NCI-H1694 (cell line): ENCODE results near the gene CTBP2.
"Not testable (repeated sequence)": the region's sequence is repeated elsewhere in the genome, so short reads cannot be mapped to it uniquely, and the experiment has no call there.

Experiments used
- DNase-seq: peaks from one replicate; lab custom pipeline; 2025; lab: John Stamatoyannopoulos, UW

The CTBP2 gene

GRCh38 chr10:125186431-125187170, 26.2 kb upstream of the CTBP2 start:
- DNase-seq: no peak

GRCh38 chr10:125179107-125179506, 18.7 kb upstream of the CTBP2 start:
- DNase-seq: not testable (repeated sequence)

- no peak for DNase-seq
These were observed 17.6 kb upstream of the CTBP2 start for GRCh38 chr10:125177641-125178640.

GRCh38 chr10:125175807-125176206, 15.4 kb upstream of the CTBP2 start:
- DNase-seq: no peak

GRCh38 chr10:125174360-125174759, 14.0 kb upstream of the CTBP2 start:
- DNase-seq: no peak

GRCh38 chr10:125172694-125173093, 12.3 kb upstream of the CTBP2 start:
- DNase-seq: no peak

GRCh38 chr10:125171402-125172306, 11.3 kb upstream of the CTBP2 start:
- DNase-seq: no peak

GRCh38 chr10:125169915-125170314, 9.6 kb upstream of the CTBP2 start:
- DNase-seq: no peak

GRCh38 chr10:125169279-125169678, 8.9 kb upstream of the CTBP2 start:
- DNase-seq: no peak

GRCh38 chr10:125166658-125167057, 6.3 kb upstream of the CTBP2 start:
- no peak for DNase-seq

GRCh38 chr10:125165584-125166573, 5.5 kb upstream of the CTBP2 start:
- no peak for DNase-seq

- DNase-seq: no peak
These were observed 4.1 kb upstream of the CTBP2 start for GRCh38 chr10:125164421-125164820.

- no peak for DNase-seq
These were observed 3.4 kb upstream of the CTBP2 start for GRCh38 chr10:125163803-125164202.

- not testable (repeated sequence) for DNase-seq
These were observed 2.9 kb upstream of the CTBP2 start for GRCh38 chr10:125163312-125163711.

GRCh38 chr10:125162120-125162931, 2.0 kb upstream of the CTBP2 start:
- no peak for DNase-seq

GRCh38 chr10:125161707-125162119, 1.4 kb upstream of the CTBP2 start:
- no peak for DNase-seq

- DNase-seq: peak; percentile 44
These were observed 718 bp upstream of the CTBP2 start for GRCh38 chr10:125160856-125161706.

GRCh38 chr10:125159486-125159931, 854 bp downstream of the CTBP2 start:
- DNase-seq: no peak
